ENCODE results near the gene QSOX1.

Gene QSOX1

GRCh38 chr1:180248176-180248575, 93.5 kb downstream of the QSOX1 start:
- Histone ChIP-seq H3K4me1 (ENCODE audit: low read length) (peaks cover 4% of the 10 kb centered on the region), H3K4me2 (ENCODE audit: low read length) (no peak overlapping the region), H2AFZ (ENCODE audit: low read depth, low read length) (no peak overlapping the region), H3K36me3 (replicated peaks; ENCODE audit: low read depth, low read length) (no peaks in the 10 kb centered on the region), H4K20me1 (ENCODE audit: insufficient read depth, low read length) (no peaks in the 10 kb centered on the region), H3K9ac (ENCODE audit: low read length) (no peak overlapping the region), H3K79me2 (ENCODE audit: low read length) (no peaks in the 10 kb centered on the region), H3K4me3 (ENCODE audit: low read length) (no peak overlapping the region), H3K27ac (ENCODE audit: low read length) (no peak overlapping the region), H3K27me3 (ENCODE audit: low read depth, low read length) (no peaks in the 10 kb centered on the region), H3K9me3 (ENCODE audit: insufficient read depth, low read length) (no peaks in the 10 kb centered on the region)
- no peak for TF ChIP-seq EZH2phosphoT487 (IDR thresholded peaks at IDR 0.05; ENCODE audit: low read depth)
- TF ChIP-seq, protein P1, sequence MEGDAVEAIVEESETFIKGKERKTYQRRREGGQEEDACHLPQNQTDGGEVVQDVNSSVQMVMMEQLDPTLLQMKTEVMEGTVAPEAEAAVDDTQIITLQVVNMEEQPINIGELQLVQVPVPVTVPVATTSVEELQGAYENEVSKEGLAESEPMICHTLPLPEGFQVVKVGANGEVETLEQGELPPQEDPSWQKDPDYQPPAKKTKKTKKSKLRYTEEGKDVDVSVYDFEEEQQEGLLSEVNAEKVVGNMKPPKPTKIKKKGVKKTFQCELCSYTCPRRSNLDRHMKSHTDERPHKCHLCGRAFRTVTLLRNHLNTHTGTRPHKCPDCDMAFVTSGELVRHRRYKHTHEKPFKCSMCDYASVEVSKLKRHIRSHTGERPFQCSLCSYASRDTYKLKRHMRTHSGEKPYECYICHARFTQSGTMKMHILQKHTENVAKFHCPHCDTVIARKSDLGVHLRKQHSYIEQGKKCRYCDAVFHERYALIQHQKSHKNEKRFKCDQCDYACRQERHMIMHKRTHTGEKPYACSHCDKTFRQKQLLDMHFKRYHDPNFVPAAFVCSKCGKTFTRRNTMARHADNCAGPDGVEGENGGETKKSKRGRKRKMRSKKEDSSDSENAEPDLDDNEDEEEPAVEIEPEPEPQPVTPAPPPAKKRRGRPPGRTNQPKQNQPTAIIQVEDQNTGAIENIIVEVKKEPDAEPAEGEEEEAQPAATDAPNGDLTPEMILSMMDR (IDR thresholded peaks at IDR 0.05; ENCODE audit: low read depth, low read length) = no peak

DNA sequence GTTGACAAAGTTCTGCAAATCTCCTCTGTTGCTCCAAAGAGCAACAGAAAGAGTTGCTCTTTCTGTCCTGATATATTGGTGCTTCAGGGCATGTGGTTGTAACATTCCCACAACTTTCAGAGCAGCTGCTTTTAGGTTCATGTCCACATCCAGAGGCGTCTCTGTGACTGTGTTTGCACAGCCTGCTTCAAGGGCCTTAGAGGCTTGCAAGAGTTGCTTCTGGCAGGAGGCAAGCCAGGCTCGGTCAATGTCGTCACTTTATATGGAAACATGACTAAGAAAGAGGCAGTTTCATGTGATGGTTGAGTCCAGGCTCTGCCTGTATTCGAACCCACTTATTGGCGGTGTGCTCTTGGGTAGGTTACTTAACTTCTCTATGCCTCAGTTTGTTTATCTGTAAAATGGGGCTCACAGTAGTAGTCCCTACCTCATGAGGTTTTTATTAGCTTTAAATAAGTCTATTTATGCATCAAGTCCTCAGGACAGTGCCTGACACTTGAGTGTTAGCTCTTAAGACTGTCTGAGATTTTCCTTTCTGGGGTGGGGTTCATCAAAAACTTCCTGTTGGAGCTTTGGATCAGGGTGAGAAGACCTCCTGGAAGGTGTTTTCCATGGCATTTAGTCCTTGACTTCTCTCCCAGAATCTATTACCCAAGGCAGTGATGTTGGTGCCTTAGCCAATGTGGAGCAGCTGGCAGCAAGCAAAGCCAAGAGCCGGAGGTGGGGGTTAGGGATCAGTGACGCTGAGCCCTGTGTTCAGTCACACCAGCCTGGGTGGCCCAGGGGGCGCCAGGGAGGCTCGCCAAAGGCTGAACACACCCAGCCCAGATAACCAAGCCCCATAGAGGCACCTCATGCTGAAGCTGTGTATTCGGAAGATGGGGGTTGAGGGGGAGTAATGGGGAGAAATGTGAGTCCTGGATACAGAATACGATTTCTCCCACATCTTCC, 94.3 kb downstream of the QSOX1 start:
- H4K20me1 ChIP-seq (ENCODE audit: insufficient read depth, low read length) = no peaks in the 10 kb centered on the region
- H3K36me3 ChIP-seq (replicated peaks; ENCODE audit: low read depth, low read length) = no peaks in the 10 kb centered on the region
- H3K4me2 ChIP-seq (ENCODE audit: low read length) = no peak overlapping the region
- no peak overlapping the region for H2AFZ ChIP-seq (ENCODE audit: low read depth, low read length)
- H3K9me3 ChIP-seq (ENCODE audit: insufficient read depth, low read length) = no peaks in the 10 kb centered on the region
- no peak for TF ChIP-seq EZH2phosphoT487 (IDR thresholded peaks at IDR 0.05; ENCODE audit: low read depth)
- TF ChIP-seq, protein P1 (IDR thresholded peaks at IDR 0.05; ENCODE audit: low read depth, low read length) = peak; percentile 33
- no peak overlapping the region for H3K27ac ChIP-seq (ENCODE audit: low read length)
- no peak overlapping the region for H3K4me3 ChIP-seq (ENCODE audit: low read length)
- H3K9ac ChIP-seq (ENCODE audit: low read length) = no peak overlapping the region
- no peaks in the 10 kb centered on the region for H3K27me3 ChIP-seq (ENCODE audit: low read depth, low read length)
- H3K79me2 ChIP-seq (ENCODE audit: low read length) = no peaks in the 10 kb centered on the region
- peaks cover 4% of the 10 kb centered on the region for H3K4me1 ChIP-seq (ENCODE audit: low read length)

GRCh38 chr1:180249725-180250498, 95.2 kb downstream of the QSOX1 start:
- Histone ChIP-seq H3K4me1 (ENCODE audit: low read length) (peaks cover 4% of the 10 kb centered on the region), H4K20me1 (ENCODE audit: insufficient read depth, low read length) (no peaks in the 10 kb centered on the region), H3K4me3 (ENCODE audit: low read length) (no peak overlapping the region), H2AFZ (ENCODE audit: low read depth, low read length) (no peak overlapping the region), H3K27me3 (ENCODE audit: low read depth, low read length) (no peaks in the 10 kb centered on the region), H3K9ac (ENCODE audit: low read length) (no peak overlapping the region), H3K79me2 (ENCODE audit: low read length) (no peaks in the 10 kb centered on the region), H3K36me3 (replicated peaks; ENCODE audit: low read depth, low read length) (no peaks in the 10 kb centered on the region), H3K9me3 (ENCODE audit: insufficient read depth, low read length) (no peaks in the 10 kb centered on the region), H3K4me2 (ENCODE audit: low read length) (no peak overlapping the region), H3K27ac (ENCODE audit: low read length) (no peak overlapping the region)
- no peak for TF ChIP-seq EZH2phosphoT487 (IDR thresholded peaks at IDR 0.05; ENCODE audit: low read depth)
- TF ChIP-seq, protein P1 (IDR thresholded peaks at IDR 0.05; ENCODE audit: low read depth, low read length) = no peak

- no peak overlapping the region for H3K4me3 ChIP-seq (ENCODE audit: low read length)
- H3K36me3 ChIP-seq (replicated peaks; ENCODE audit: low read depth, low read length) = no peaks in the 10 kb centered on the region
- TF ChIP-seq, protein P1 (IDR thresholded peaks at IDR 0.05; ENCODE audit: low read depth, low read length) = no peak
- no peak for TF ChIP-seq EZH2phosphoT487 (IDR thresholded peaks at IDR 0.05; ENCODE audit: low read depth)
- peaks cover 4% of the 10 kb centered on the region for H3K4me1 ChIP-seq (ENCODE audit: low read length)
- H3K79me2 ChIP-seq (ENCODE audit: low read length) = no peaks in the 10 kb centered on the region
- no peaks in the 10 kb centered on the region for H3K27me3 ChIP-seq (ENCODE audit: low read depth, low read length)
- H2AFZ ChIP-seq (ENCODE audit: low read depth, low read length) = no peak overlapping the region
- no peak overlapping the region for H3K4me2 ChIP-seq (ENCODE audit: low read length)
- H3K9ac ChIP-seq (ENCODE audit: low read length) = no peak overlapping the region
- no peaks in the 10 kb centered on the region for H4K20me1 ChIP-seq (ENCODE audit: insufficient read depth, low read length)
- no peak overlapping the region for H3K27ac ChIP-seq (ENCODE audit: low read length)
- no peaks in the 10 kb centered on the region for H3K9me3 ChIP-seq (ENCODE audit: insufficient read depth, low read length)
Observed at GRCh38 chr1:180250499-180250770, 95.8 kb downstream of the QSOX1 start.

All from OCI-LY3 (cell line).